Superior temporal gyrus (tissue), 1 donor: ENCODE results near the gene OPN5.

Experiments used
- DNase-seq: peaks from one replicate; pipeline ENCODE4 v3.0.0-alpha.2; 2016; ENCODE audit errors: extremely low spot score

The OPN5 gene

DNA sequence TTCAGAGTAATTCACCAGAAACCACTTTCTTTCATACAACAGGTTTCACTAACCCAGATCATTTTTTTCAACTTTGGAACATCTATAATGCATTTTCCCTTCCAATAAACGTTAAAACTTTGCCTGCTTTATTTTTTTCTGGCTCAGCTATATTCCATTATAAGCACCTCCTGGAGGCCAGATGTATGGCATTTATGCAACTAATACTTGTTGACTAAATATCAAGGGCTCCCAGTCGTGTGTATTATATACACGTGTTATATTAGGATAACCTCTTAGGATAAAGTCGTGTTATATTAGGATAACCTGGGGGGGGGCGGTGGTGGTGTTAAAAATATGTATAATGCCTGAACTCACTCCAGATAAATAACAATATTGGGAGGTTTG lies 6.7 kb downstream of the OPN5 start:
- no peak for DNase-seq

DNA sequence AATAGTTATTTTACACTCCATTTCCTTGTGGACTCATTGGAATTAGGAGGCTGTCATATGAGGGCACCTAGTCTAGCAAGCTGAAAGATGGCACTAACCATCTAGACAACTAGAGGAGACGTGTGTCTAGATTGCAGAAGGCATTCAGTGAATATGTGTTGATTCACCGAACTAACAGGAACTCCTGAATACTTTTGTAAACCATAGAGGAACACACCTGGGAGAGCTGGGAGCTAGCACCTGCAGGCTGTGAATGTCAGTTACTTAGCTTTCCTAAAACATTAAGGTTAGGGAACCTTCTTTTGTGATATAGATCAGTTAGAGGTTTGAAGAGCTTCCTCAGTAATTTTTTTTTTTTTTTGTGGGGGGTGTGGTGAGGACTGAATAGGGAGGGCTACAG lies 7.7 kb downstream of the OPN5 start:
- DNase-seq = no peak

- no peak for DNase-seq
These were observed 10.4 kb downstream of the OPN5 start for GRCh38 chr6:47792216-47792733.

DNA sequence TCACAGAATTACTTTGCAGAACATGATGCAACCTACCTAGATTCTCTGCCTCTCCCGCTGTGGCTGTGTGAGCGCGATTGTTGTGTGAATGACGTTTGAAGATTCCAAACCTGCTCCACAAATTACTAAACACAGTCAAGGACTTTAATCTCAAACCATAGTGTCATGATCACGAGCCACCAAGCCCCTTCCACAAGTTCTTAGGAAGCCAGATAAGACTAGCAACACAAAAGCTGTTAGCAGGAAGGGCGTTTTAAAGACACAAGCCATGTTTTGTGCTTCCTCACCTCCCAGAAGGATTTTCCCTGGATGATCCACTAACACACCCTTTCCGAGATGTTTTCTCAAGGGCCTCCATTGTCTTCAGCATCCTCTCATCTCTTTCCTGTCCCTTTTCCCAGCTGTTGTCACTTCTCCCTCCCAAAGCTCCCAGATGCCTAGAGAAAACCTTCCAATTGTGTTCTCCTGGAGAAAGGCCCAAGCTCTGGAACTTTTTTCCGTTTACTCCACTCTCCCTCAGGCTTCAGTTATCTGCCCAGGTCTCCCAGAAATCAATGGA lies 12.8 kb downstream of the OPN5 start:
- DNase-seq = no peak

GRCh38 chr6:47801984-47802383 lies 20.2 kb downstream of the OPN5 start:
- no peak for DNase-seq

- peak; percentile 59 for DNase-seq
These were observed 23.0 kb downstream of the OPN5 start for GRCh38 chr6:47804821-47805220.

GRCh38 chr6:47809873-47810272 lies 28.0 kb downstream of the OPN5 start:
- DNase-seq = no peak

DNA sequence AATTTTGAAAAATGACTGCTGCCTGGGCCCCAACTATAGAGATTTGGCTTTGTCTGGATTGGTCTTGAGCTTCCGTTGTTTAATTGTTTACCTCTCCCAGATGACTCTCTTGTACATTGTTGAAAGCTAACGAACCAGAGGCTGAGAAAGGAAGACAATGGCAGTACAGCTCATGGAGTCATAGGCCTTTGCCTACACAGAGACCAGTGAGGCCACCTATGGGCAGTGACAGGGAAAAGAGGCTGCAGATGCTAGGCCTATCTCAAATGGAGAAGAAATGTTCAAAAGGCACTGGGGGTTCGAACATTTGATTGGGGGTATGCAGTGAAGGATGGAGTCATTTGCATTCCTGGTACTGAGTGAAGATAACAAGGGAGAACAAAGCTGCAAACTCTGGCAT lies 29.1 kb downstream of the OPN5 start:
- no peak for DNase-seq

DNA sequence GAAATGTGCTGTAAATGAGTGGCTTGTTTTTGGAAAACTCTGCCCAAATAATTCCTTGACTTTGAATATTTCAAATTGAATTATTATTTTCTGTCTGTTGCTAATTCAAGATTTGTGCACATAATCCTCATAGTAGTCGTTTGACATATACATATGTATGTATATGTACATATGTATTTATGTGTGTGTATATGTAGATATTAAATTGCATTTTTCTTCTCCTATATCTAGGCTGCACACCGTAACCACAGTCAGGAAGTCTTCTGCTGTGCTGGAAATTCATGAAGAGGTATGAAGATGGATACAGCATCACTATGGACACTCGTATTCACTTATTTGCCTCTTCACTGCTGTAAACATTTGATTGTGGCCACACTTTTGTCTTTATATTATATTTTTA lies 29.6 kb downstream of the OPN5 start:
- DNase-seq = no peak

GRCh38 chr6:47817749-47818148 lies 35.9 kb downstream of the OPN5 start:
- DNase-seq = no peak

DNA sequence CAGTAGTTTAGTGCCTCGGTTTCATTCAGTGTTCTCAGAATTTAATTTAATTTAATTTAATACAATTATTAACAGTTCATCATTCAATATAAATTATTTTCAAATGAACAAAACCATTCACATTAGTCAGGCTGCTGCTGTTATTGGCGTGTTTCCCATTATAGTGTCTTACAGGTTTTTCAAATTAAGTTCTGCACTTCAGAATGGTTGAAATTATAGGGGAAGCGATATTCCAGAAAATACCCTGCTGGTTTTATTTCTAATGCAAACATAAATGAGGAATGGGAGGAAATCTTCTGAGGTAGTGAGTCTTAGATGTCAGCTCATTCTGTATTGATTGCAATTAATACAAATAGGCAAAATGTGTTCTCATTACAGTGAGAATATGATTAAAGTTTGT lies 37.6 kb downstream of the OPN5 start:
- no peak for DNase-seq

DNA sequence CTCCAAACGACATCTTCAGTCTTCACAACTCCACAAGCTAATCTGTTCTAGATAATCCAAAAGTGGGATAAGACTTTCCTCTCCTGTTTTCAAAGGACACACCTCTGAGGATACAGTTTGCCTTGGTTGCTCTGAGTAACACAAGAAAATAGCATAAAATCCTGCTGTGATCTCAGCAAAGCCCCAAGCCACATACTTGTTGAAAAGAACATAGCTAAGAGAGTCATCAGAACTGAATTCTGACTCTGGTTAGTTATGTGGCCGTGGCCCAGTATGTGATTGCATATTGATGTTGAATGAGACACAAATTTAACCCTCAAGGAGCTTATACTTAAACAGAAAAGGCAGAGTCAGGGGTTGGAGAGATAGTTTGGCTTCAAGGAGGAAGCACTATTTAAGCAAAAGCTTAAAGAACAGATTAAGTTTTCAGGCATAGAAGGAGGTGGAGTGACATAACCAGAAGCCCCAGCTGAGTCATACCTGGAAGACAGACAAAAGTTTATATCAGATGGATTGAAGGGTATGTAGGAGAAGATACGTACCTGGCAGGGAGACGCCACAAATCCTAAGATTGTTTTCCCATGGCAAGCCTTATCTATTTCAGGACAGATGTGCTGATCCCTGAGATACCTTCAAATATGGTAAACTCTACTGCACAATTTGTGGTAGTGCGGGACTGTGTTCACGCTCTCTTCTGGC lies 41.2 kb downstream of the OPN5 start:
- no peak for DNase-seq

GRCh38 chr6:47832386-47833100 lies 50.7 kb downstream of the OPN5 start:
- DNase-seq = no peak

- no peak for DNase-seq
These were observed 52.4 kb downstream of the OPN5 start for GRCh38 chr6:47834196-47834595.

DNA sequence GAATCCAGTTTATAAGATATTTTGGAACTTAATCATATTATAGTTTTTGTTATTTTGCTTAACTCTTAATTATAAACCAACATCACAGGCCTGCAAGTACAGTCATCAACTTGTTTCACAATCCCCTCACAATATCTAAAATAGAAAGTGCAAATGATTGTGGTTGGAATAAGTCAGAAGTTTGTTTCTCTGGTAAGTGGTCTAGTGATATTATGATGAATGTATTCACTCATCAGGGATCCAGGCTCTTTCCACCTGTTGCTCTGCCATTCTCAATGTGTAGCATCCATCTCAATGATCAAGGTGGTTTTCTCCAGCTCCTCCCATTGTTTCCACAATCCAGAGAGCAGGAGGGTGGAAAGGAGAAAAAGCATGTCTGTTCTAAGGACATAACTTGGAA lies 54.2 kb downstream of the OPN5 start:
- DNase-seq = no peak

GRCh38 chr6:47836639-47837038 lies 54.8 kb downstream of the OPN5 start:
- no peak for DNase-seq

DNA sequence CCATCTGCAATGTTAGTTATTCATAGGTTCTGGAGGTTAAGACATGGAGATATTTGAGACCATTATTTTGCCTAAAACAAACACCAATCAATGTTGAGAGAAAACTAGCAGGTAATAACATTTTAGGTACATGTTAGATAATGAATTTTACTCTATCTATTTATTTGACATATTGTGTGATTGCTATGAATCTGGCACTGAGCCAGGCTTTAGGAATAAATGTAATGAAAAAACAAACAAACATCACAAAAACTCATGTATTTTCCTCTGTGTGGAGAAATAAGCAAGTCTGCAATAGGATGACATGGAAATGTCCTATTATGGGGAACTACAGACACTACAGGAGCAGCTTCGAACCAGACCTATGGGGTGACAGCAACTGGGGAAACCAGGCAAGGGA lies 57.8 kb downstream of the OPN5 start:
- no peak for DNase-seq

DNA sequence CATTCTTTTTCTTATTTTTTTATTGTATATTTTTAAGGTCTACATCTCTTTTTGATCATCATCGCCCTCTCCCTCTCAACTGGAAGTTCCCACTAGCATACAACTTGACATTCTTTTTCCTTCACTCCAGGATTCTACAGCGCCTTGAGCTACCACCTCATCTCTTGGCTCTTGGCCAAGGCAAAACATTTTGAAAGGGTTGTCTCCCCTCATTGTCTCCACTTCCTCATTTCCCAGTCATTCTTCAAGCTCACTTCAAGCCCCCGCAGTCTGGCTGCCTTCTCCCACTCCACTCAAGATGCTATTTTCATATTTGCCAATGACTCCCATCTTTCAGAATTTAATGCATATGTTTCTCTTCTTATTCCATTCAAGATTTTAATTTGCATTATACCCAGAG lies 63.0 kb downstream of the OPN5 start:
- DNase-seq = no peak

GRCh38 chr6:47846752-47847151 lies 64.9 kb downstream of the OPN5 start:
- DNase-seq = no peak

- no peak for DNase-seq
These were observed 69.3 kb downstream of the OPN5 start for GRCh38 chr6:47851091-47851490.

DNA sequence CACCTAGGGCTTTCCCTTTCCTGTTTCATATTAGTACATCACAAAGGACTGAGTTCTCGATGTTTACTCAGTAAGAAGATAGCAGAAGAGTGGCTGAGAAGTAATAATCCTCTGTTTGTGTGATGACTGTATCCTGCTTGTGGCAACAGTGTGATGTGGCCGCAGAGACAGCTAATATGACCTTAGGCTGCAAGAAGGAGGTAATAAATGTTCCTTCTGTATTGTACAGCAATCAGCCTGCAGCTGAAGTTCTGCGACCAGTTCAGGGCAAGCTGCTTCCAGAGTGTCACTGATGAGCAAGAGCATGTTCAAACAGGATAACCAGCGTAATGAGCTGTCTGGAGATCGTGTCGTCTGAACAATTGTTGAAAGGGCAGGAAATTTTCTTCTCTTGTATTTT lies 70.9 kb downstream of the OPN5 start:
- DNase-seq = no peak

GRCh38 chr6:47853766-47854165 lies 71.9 kb downstream of the OPN5 start:
- peak; percentile 28 for DNase-seq

GRCh38 chr6:47854971-47855370 lies 73.1 kb downstream of the OPN5 start:
- no peak for DNase-seq
